Liver (tissue), 9 donors: ENCODE data around the gene CNR2. TPM values are rescaled to one million over a fixed set of nuclear protein-coding genes. Genes with fewer than 3 reads are reported as not detected.
A peak's percentile ranks its signal among the peaks of the same experiment; 100 is the strongest.
"Not testable (repeated sequence)": the region's sequence is repeated elsewhere in the genome, so short reads cannot be mapped to it uniquely, and the experiment has no call there.

Source experiments
- DNase-seq: peaks from one replicate; pipeline ENCODE4 v3.0.0-alpha.2; 2017; ENCODE audit warnings: low spot score
- H3K27ac ChIP-seq, 2 donors: one replicate each; pipeline ENCODE4 v1.7.0; 2013; ENCODE audit warnings: inconsistent platforms in 2 of 2, low read length in 2 of 2, control low read depth in 1 of 2, low read depth in 1 of 2, mild to moderate bottlenecking in 1 of 2
- H3K27me3 ChIP-seq, 4 donors: one replicate each; pipeline versions ENCODE4 v1.6.1 to v1.7.0; 2013; ENCODE audit warnings: low read length in 3 of 4, inconsistent platforms in 1 of 4, mild to moderate bottlenecking in 1 of 4, moderate library complexity in 1 of 4; ENCODE audit not compliant: control insufficient read depth in 4 of 4, insufficient read depth in 4 of 4
- H3K36me3 ChIP-seq, 4 donors: one replicate each; pipeline versions ENCODE4 v1.6.1 to v1.7.0; 2013; ENCODE audit warnings: low read length in 3 of 4, mild to moderate bottlenecking in 3 of 4, low read depth in 1 of 4, moderate library complexity in 1 of 4; ENCODE audit not compliant: control insufficient read depth in 4 of 4, insufficient read depth in 3 of 4
- H3K4me1 ChIP-seq, 4 donors: one replicate each; pipeline versions ENCODE4 v1.6.1 to v1.7.0; 2013; ENCODE audit warnings: low read length in 3 of 4, mild to moderate bottlenecking in 3 of 4, moderate library complexity in 1 of 4; ENCODE audit not compliant: control insufficient read depth in 4 of 4, insufficient read depth in 4 of 4
- H3K4me3 ChIP-seq, 3 donors: one replicate each; pipeline versions ENCODE4 v1.6.1 to v1.7.0; 2013; ENCODE audit warnings: low read length in 3 of 3, control low read depth in 1 of 3, low read depth in 1 of 3, mild to moderate bottlenecking in 1 of 3
- H3K9ac ChIP-seq, 2 donors: one replicate each; pipeline ENCODE4 v1.7.0; 2013; ENCODE audit warnings: low read length in 2 of 2, mild to moderate bottlenecking in 2 of 2, moderate library complexity in 2 of 2, control low read depth in 1 of 2, low read depth in 1 of 2
- H3K9me3 ChIP-seq, 4 donors: one replicate each; pipeline versions ENCODE4 v1.6.1 to v1.7.0; 2013; ENCODE audit warnings: low read length in 3 of 4; ENCODE audit not compliant: control insufficient read depth in 4 of 4
- ATF3 ChIP-seq: IDR thresholded peaks from 2 replicates; pipeline ENCODE4 v1.6.1; 2016; ENCODE audit warnings: antibody characterized with exemption
- CTCF ChIP-seq: fragments of 150-350 bp; IDR thresholded peaks from 2 replicates; pipeline ENCODE4 v1.5.1; 2017; ENCODE audit warnings: improper control_type of control experiment, low read depth, low read length; ENCODE audit not compliant: missing input control
- EGR1 ChIP-seq, 2 donors: IDR thresholded peaks; 2 replicates each; pipeline ENCODE4 v1.6.1; 2016 to 2018; ENCODE audit warnings: antibody characterized with exemption in 2 of 2, low read depth in 2 of 2
- FOXA2 ChIP-seq: IDR thresholded peaks from 2 replicates; pipeline ENCODE4 v1.6.1; 2016; ENCODE audit warnings: antibody characterized with exemption
- HNF4A ChIP-seq, 2 donors: conservative IDR thresholded peaks; 2 replicates each; pipeline ENCODE4 v1.6.1; 2016; ENCODE audit warnings: antibody characterized with exemption in 2 of 2, mild to moderate bottlenecking in 2 of 2
- NR2F2 ChIP-seq: IDR thresholded peaks from 2 replicates; pipeline ENCODE4 v1.6.1; 2016; ENCODE audit warnings: antibody characterized with exemption
- RAD21 ChIP-seq, 2 donors: IDR thresholded peaks; 2 replicates each; pipeline ENCODE4 v1.6.1; 2016; ENCODE audit warnings: antibody characterized with exemption in 2 of 2, mild to moderate bottlenecking in 2 of 2
- RXRA ChIP-seq, 2 donors: IDR thresholded peaks; 2 replicates each; pipeline ENCODE4 v1.6.1; 2017 to 2018; ENCODE audit warnings: antibody characterized with exemption in 2 of 2, mild to moderate bottlenecking in 1 of 2
- SP1 ChIP-seq: IDR thresholded peaks from 2 replicates; pipeline ENCODE4 v1.6.1; 2018; ENCODE audit warnings: antibody characterized with exemption, mild to moderate bottlenecking
- TAF1 ChIP-seq: conservative IDR thresholded peaks from 2 replicates; pipeline ENCODE4 v1.6.1; 2016; ENCODE audit warnings: antibody characterized with exemption, mild to moderate bottlenecking
- ZBTB33 ChIP-seq: IDR thresholded peaks from 2 replicates; pipeline ENCODE4 v1.6.1; 2016; ENCODE audit warnings: antibody characterized with exemption
- WGBS: extraction: QIAGEN DNeasy Blood & Tissue Kit; methylation state at CpG from one replicate; pipeline ENCODE4 v1.1.7; 2013; 5-methylcytosine and 5-hydroxymethylcytosine counted together
- polyA plus RNA-seq, 2 donors: library from polyadenylated mRNA; stranded (reverse) in 1 of 2; unstranded in 1 of 2; fragments of 200-250 nt in 1 of 2; fragments of >200 nt in 1 of 2; fragmentation: Nextera tagmentation in 1 of 2; extraction: Ambion mirVana in 1 of 2; gene quantifications; one replicate each; pipeline versions ENCODE4 v1.2.1 to v1.2.3, GENCODE V29; 2013 to 2015
- total RNA-seq, 2 donors: library from RNA; depleted of rRNA; stranded (reverse); fragments of >200 nt; gene quantifications; one replicate each; pipeline ENCODE4 v1.2.3, GENCODE V29; 2014
- TF ChIP-seq, protein P1 (sequence below): IDR thresholded peaks from 2 replicates; pipeline ENCODE4 v1.6.1; 2016; ENCODE audit warnings: antibody characterized with exemption, mild to moderate bottlenecking
- donor health status: healthy.
- donor health status: healthy.
- donor health status: healthy.
- donor health status: healthy.
- donor health status: healthy.

CNR2 gene
- total and polyA plus RNA-seq, 4 donors, result 0.03 to 0.28 (median 0.09) TPM

DNA sequence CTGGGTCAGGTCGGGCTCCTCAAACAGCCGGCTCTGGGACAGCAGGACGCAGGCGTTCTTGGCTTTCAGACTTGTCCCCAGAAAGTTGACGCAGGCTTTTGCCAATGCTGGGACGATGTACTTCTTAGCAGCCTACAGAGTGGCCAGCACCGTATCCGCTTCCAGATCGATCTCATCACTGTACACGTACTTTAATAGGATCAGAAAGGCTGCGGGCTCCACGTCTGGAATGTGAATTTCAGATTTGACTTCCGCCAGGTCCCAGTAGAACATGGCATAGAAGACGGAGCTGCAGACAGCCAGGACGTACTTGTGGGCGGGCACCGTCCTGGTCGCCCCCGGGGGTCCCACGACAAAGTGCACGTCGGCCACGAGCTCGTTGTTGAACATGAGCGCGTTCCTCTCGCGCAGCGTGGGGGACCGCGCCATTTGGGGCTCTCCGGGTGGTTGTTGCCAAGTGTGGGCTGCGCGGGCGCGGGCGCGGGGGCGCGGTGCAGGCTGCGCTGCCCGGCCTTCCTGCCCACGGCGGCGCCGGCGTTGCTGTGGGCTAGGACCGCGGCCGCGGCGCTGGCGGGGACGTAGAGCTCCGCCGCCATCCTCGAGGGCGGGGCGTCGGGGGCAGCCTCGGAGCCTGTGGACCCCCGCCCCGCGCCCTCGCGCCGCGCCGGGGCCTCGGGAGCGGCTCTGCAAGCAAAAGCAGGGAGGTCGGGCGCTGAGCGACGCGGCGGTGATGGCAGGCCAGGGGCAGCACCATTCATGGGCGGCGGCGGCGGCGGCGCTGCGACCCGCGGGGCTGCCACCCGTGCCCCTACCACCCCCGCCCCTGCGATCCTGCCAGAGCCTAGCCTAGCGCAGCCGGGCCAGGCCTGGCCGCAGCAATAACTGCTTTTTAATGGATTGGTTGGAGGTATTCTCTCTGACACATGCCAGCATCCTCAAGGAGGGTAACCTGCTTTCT lies 10.6 kb downstream of the CNR2 start:
- no peaks in the 10 kb centered on the region for H3K36me3 ChIP-seq
- TF ChIP-seq ZBTB33 (no peak), HNF4A (conservative IDR thresholded peaks at IDR 0.05) (no peak)
- DNase-seq, result no peak
- peaks cover 0 to 4% (median under 1%) of the 10 kb centered on the region in 4 donors for H3K27me3 ChIP-seq
- peak overlapping the region in 1 of 3 donors; percentile 33 for H3K4me3 ChIP-seq
- peaks cover 0 to 3% (median 2%) of the 10 kb centered on the region in 4 donors for H3K4me1 ChIP-seq
- H3K27ac ChIP-seq, result no peak overlapping the region
- 26% methylated on average over 92 of the region's 92 CpGs for WGBS
- H3K9ac ChIP-seq, result no peak overlapping the region
- no peaks in the 10 kb centered on the region for H3K9me3 ChIP-seq

DNA sequence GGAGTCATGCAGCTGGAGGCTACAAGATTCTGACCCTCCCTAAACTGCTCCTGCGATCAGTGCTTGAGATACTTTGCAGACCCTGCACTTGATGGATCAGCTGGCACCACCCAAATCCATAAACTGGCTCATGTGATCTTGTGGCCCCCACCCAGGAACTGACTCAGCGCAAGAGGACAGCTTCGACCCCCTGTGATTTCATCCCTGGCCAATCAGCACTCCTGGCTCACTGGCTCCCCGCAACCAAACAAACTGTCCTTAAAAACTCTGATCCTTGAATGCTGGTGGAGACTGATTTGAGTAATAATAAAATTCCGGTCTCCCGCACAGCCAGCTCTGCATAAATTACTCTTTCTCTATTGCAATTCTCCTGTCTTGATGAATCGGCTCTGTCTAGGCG lies 13.1 kb downstream of the CNR2 start:
- H3K27me3 ChIP-seq, H3K9ac ChIP-seq, H3K36me3 ChIP-seq, DNase-seq, H3K4me3 ChIP-seq, H3K9me3 ChIP-seq, H3K27ac ChIP-seq: not testable (repeated sequence)
- peaks cover 0 to 12% (median 3%) of the 10 kb centered on the region in 4 donors for H3K4me1 ChIP-seq
- whole genome bisulfite sequencing, result 82% methylated on average over 8 of the region's 8 CpGs

GRCh38 chr1:23899070-23899469 lies 14.1 kb downstream of the CNR2 start:
- WGBS, result 80% methylated on average over 3 of the region's 3 CpGs
- no peak for TF ChIP-seq EGR1 (IDR thresholded peaks at IDR 0.05; ENCODE audit: low read depth in 2 of 2)
- no peak for TF ChIP-seq TAF1
- no peak for TF ChIP-seq CTCF
- TF ChIP-seq, protein P1, sequence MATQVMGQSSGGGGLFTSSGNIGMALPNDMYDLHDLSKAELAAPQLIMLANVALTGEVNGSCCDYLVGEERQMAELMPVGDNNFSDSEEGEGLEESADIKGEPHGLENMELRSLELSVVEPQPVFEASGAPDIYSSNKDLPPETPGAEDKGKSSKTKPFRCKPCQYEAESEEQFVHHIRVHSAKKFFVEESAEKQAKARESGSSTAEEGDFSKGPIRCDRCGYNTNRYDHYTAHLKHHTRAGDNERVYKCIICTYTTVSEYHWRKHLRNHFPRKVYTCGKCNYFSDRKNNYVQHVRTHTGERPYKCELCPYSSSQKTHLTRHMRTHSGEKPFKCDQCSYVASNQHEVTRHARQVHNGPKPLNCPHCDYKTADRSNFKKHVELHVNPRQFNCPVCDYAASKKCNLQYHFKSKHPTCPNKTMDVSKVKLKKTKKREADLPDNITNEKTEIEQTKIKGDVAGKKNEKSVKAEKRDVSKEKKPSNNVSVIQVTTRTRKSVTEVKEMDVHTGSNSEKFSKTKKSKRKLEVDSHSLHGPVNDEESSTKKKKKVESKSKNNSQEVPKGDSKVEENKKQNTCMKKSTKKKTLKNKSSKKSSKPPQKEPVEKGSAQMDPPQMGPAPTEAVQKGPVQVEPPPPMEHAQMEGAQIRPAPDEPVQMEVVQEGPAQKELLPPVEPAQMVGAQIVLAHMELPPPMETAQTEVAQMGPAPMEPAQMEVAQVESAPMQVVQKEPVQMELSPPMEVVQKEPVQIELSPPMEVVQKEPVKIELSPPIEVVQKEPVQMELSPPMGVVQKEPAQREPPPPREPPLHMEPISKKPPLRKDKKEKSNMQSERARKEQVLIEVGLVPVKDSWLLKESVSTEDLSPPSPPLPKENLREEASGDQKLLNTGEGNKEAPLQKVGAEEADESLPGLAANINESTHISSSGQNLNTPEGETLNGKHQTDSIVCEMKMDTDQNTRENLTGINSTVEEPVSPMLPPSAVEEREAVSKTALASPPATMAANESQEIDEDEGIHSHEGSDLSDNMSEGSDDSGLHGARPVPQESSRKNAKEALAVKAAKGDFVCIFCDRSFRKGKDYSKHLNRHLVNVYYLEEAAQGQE, result no peak
- no peak for TF ChIP-seq ZBTB33
- no peak for TF ChIP-seq FOXA2
- no peak for TF ChIP-seq RXRA (IDR thresholded peaks at IDR 0.05)
- TF ChIP-seq RAD21 (IDR thresholded peaks at IDR 0.05), result no peak
- TF ChIP-seq HNF4A (conservative IDR thresholded peaks at IDR 0.05), result no peak
- no peak for TF ChIP-seq NR2F2
- no peak for TF ChIP-seq ATF3
- TF ChIP-seq SP1, result no peak

More at GRCh38 chr1:23899070-23899469, 14.1 kb downstream of the CNR2 start:
- peaks cover 0 to 12% (median 3%) of the 10 kb centered on the region in 4 donors for H3K4me1 ChIP-seq
- H3K4me3 ChIP-seq, result no peak overlapping the region
- H3K27me3 ChIP-seq, result peaks cover 0 to 2% (median 0%) of the 10 kb centered on the region in 4 donors
- H3K9ac ChIP-seq, result no peak overlapping the region
- no peaks in the 10 kb centered on the region for H3K36me3 ChIP-seq
- no peak overlapping the region for H3K27ac ChIP-seq
- no peak for DNase-seq
- no peaks in the 10 kb centered on the region for H3K9me3 ChIP-seq
